Measurements from ENCODE around the gene RBM19.

RBM19 gene

DNA sequence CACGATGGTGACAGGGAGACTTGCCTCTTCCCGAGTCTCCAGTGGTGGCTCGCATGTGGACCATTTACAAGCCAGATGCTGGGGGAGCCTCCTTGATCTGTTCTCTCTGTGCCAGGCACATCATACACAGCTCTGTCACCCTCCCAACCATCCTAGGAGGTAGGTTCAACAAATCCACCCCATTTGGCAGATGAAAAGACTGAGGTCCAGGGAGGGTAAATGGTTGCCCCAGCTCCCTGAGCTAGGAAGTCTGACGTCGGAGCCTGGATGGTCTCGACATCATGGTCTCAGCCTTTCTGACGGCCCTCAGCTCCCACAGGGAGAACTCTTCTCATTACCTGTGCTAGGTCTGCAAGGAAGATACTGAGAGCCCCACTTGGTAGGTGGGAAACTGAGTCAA, 189.6 kb downstream of the RBM19 start:
- no peak for DNase-seq (ENCODE audit: low spot score)

GRCh38 chr12:113774526-113774925, 191.6 kb downstream of the RBM19 start:
- DNase-seq (ENCODE audit: low spot score) = no peak

- no peak for DNase-seq (ENCODE audit: low spot score)
Measured at GRCh38 chr12:113772505-113773030, 193.6 kb downstream of the RBM19 start.

DNA sequence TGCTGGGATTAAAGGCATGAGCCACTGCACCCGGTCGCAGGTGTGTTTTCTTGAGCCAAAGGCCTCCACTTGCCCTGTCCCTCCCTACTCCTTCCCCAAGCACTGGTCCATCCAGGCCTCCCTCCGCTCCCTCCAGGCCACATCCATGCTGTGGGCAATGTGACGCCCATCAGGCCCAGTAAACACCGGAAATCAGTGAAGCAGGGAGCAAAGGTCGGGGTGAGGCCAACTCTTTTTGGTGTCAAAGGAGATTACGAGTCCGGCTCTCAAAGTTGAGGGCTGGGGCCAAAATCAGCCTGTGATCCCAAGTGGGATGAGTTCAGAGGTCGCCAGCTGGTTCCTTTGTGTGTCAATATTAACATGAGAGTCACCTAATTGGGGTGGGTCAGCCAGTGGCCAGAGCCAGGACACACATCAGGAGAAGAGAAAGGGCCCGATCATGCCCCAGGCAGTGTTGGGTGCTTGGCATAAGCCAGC, 195.7 kb downstream of the RBM19 start:
- no peak for DNase-seq (ENCODE audit: low spot score)

DNA sequence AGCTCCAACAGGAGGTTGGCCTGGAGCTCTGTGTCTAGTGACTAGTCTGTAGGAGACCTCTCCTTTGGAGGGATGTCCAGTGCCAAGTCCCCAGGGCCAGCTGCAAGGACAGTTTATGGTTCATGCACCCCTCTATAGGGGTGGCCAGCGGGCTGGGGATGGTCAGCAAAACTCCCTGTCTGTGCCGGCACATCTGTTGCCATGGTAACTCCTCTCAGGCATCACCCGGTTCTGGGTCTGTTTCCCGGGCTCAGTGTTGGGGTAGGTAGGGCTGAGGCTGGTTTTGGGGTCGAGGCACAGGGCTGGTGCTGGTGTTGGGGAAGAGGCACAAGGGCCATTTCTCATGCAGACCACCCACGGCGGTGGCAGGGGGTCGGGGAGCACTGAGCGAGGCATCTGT, 196.8 kb downstream of the RBM19 start:
- DNase-seq (ENCODE audit: low spot score) = no peak

- DNase-seq (ENCODE audit: low spot score) = no peak
Measured at GRCh38 chr12:113768850-113769249, 197.3 kb downstream of the RBM19 start.

- DNase-seq (ENCODE audit: low spot score) = no peak
Measured at GRCh38 chr12:113766879-113767878, 198.9 kb downstream of the RBM19 start.
